Measurements from ENCODE around the gene CD1E. TPM values are rescaled to one million over a fixed set of nuclear protein-coding genes. Genes with fewer than 3 reads are reported as not detected.

CD1E gene
- total RNA-seq, 1 donor from 2014 or later = 2.6 TPM

GRCh38 chr1:158393476-158393875, 39.8 kb downstream of the CD1E start:
- no peaks in the 10 kb centered on the region for H3K9me3 ChIP-seq
- intact Hi-C loops (cut with DNase I) = no loop called here
- no peak overlapping the region for H3K4me3 ChIP-seq
- no peaks in the 10 kb centered on the region for H3K36me3 ChIP-seq
- ATAC-seq (no peak), DNase-seq (no peak)
- H3K4me1 ChIP-seq = no peaks in the 10 kb centered on the region
- no peaks in the 10 kb centered on the region for H3K27me3 ChIP-seq (ENCODE audit: low read depth)
- no peak for TF ChIP-seq CTCF (IDR thresholded peaks at IDR 0.05)
- no peak overlapping the region for H3K27ac ChIP-seq

GRCh38 chr1:158396646-158397045, 43.0 kb downstream of the CD1E start:
- Histone ChIP-seq H3K36me3 (no peaks in the 10 kb centered on the region), H3K9me3 (no peaks in the 10 kb centered on the region), H3K4me3 (no peak overlapping the region), H3K4me1 (no peaks in the 10 kb centered on the region), H3K27me3 (ENCODE audit: low read depth) (no peaks in the 10 kb centered on the region), H3K27ac (no peak overlapping the region)
- ATAC-seq (no peak), DNase-seq (no peak)
- no peak for TF ChIP-seq CTCF (IDR thresholded peaks at IDR 0.05)
- intact Hi-C loops (cut with DNase I) = no loop called here

GRCh38 chr1:158398818-158399514, 45.3 kb downstream of the CD1E start, which contains the start of gene OR10T2:
TSS of gene OR10T2 (minus strand) at chr1:158399466. CDS start at chr1:158399466, 0 bp downstream.
- no peak for DNase-seq
- H3K4me1 ChIP-seq = no peaks in the 10 kb centered on the region
- no peak within 1 kb of the TSS for H3K27ac ChIP-seq
- no peaks in the 10 kb centered on the region for H3K27me3 ChIP-seq (ENCODE audit: low read depth)
- intact Hi-C loops (cut with DNase I) = no loop called here
- no peak for TF ChIP-seq CTCF (IDR thresholded peaks at IDR 0.05)
- H3K4me3 ChIP-seq = no peak within 1 kb of the TSS
- no peaks in the 10 kb centered on the region for H3K9me3 ChIP-seq
- no peaks in the 10 kb centered on the region for H3K36me3 ChIP-seq
- ATAC-seq = no peak

- H3K27ac ChIP-seq = no peak overlapping the region
- H3K9me3 ChIP-seq = no peaks in the 10 kb centered on the region
- no peaks in the 10 kb centered on the region for H3K27me3 ChIP-seq (ENCODE audit: low read depth)
- H3K36me3 ChIP-seq = no peaks in the 10 kb centered on the region
- H3K4me3 ChIP-seq = no peak overlapping the region
- no peaks in the 10 kb centered on the region for H3K4me1 ChIP-seq
- ATAC-seq = no peak
- DNase-seq = no peak
- no peak for TF ChIP-seq CTCF (IDR thresholded peaks at IDR 0.05)
- intact Hi-C loops (cut with DNase I) = no loop called here
Observed at GRCh38 chr1:158400871-158401270, 47.2 kb downstream of the CD1E start.

GRCh38 chr1:158407092-158407491, 53.4 kb downstream of the CD1E start:
- no peaks in the 10 kb centered on the region for H3K36me3 ChIP-seq
- no peaks in the 10 kb centered on the region for H3K27me3 ChIP-seq (ENCODE audit: low read depth)
- H3K9me3 ChIP-seq = no peaks in the 10 kb centered on the region
- DNase-seq = no peak
- no peaks in the 10 kb centered on the region for H3K4me1 ChIP-seq
- H3K4me3 ChIP-seq = no peak overlapping the region
- ATAC-seq = no peak
- no peak for TF ChIP-seq CTCF (IDR thresholded peaks at IDR 0.05)
- H3K27ac ChIP-seq = no peak overlapping the region
- intact Hi-C loops (cut with DNase I) = no loop called here

Other genes starting within 250 kb of the CD1E start
- gene CD1D, start 173.0 kb upstream of the CD1E start, total RNA-seq = 4.6 TPM
- 2.3 TPM for gene CD1A, start 99.5 kb upstream of the CD1E start, total RNA-seq
- gene CD1C, start 64.0 kb upstream of the CD1E start, total RNA-seq = 3.0 TPM
- not detected for gene CD1B, start 22.4 kb upstream of the CD1E start, total RNA-seq
- gene OR10T2, start 45.6 kb downstream of the CD1E start, total RNA-seq = not detected
- gene OR10K2, start 72.3 kb downstream of the CD1E start, total RNA-seq = not detected
- not detected for gene OR10K1, start 107.9 kb downstream of the CD1E start, total RNA-seq
- gene OR10R2, start 118.3 kb downstream of the CD1E start, total RNA-seq = not detected
- gene OR6Y1, start 200.5 kb downstream of the CD1E start, total RNA-seq = not detected
- gene OR6P1, start 216.7 kb downstream of the CD1E start, total RNA-seq = not detected
- not detected for gene OR10X1, start 226.0 kb downstream of the CD1E start, total RNA-seq

All from lower lobe of right lung (tissue), 2 donors.